GM19397 (cell line): ENCODE results near the gene SETD3.

ENCODE experiments used
- ATAC-seq: cut with Tn5 transposase; IDR thresholded peaks from one replicate; pipeline ENCODE4 v1.9.1; 2021; ENCODE audit warnings: mild to moderate bottlenecking, moderate library complexity; ENCODE audit not compliant: unreplicated experiment

SETD3 gene

DNA sequence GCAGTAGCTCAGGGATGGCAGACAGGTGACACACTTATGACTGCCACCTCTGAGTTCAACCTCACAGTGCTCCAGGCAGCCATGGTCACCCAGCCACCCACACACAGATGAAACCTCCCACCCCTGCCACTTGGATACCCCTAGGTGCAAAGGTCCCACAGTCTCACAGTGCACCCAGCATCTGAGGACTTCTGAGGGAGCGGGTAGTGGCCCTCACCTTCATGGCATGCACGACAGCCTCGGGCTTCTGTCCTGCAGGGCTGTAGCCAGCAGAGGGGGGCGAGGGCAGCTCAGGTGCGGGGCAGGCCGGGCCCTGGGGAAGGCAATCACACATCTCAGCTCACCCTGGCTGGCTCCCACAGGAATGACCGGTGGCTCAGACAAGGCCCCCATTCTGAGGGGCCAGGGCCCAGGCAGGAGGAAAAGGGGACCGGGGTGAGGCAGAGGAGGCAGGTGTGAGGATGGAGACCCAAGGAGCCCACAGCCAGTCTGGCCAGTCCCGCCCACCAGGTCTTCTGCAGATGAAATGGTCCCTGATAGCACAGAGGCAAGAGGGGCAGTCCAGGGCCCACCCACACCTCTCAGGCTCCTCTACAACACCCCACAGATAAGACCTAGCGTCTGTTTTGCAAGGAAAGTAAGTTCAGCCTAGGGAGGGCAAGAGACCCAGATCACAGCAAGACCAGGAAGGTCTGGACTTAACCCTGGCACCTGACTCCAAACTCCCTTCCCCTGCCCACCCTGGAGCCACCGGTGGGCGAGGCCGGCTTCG is 36.4 kb upstream of the SETD3 start:
- ATAC-seq, result no peak

DNA sequence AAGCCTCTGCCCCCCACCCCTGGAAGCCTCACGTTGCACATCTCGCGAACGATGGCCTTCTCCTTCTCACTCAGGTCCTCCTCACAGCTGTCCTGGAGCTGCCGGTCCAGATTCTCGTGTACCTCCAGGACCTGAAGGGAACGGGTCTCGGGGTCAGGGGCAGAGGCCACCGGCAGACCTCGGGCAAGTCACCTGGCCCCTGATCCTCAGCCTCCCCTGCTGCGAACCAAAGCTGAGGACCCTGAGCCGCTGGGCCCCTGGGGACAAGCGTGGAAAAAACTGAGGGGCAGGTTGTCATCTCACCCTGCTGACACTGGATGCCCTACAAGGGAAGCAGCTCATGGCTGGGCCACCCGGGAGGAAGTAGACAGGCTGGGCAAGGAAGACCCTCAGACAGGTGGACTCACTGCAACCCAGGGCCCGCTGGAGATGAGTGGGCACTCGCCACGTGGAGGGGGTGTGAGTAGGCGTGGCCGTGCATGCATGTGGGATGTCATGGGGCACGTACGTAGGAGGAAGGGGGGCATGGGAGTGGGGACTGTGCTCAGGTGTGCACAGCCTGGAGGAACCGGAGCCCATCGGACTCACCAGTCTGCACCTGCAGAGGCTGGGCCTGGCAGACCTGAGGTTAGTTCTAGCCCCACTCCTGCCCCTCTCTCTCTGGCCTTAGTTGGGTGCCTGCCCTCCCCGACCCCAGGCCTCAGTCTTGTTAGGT is 35.7 kb upstream of the SETD3 start:
- ATAC-seq, result no peak

DNA sequence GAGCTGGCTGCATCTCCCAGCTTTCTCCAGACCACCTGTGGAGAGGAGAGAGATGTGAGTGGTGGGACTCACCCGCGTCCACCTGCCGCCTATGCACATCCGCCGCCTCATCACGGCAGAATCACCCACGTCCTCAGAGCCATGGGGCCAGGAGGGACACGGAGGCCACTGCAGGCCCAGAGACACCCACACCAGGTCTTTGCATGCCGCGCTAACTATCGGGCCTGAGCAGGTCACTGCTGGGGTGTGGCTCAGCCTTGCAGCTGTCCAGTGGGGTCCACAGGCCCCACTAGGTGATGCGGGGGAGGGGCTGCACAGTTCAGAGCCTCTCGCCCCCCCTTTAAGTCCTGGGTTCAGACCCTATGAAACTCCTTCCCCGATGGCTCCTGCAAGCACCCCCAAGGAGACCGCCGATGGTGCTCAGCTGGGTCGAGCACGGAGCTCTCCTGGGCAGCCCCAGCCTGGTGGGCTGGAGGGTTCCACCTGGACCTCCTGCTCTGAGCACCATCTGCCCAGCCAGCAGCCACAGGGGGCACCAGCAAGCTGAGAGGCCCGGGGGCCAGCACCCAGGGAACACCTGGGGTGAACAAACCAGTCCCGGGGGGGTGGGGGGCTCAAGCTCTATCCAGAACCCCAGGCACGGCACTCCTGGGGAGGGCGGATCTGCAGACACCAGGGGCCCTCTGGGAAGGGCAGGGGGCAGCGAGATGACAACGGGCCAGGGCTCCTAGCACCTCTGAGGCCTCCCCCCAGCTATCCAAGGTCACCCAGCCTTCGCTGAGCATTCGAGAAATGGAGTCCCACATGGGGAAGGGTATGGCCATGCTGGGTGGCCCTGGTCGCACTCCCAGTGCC is 34.9 kb upstream of the SETD3 start:
- no peak for ATAC-seq

DNA sequence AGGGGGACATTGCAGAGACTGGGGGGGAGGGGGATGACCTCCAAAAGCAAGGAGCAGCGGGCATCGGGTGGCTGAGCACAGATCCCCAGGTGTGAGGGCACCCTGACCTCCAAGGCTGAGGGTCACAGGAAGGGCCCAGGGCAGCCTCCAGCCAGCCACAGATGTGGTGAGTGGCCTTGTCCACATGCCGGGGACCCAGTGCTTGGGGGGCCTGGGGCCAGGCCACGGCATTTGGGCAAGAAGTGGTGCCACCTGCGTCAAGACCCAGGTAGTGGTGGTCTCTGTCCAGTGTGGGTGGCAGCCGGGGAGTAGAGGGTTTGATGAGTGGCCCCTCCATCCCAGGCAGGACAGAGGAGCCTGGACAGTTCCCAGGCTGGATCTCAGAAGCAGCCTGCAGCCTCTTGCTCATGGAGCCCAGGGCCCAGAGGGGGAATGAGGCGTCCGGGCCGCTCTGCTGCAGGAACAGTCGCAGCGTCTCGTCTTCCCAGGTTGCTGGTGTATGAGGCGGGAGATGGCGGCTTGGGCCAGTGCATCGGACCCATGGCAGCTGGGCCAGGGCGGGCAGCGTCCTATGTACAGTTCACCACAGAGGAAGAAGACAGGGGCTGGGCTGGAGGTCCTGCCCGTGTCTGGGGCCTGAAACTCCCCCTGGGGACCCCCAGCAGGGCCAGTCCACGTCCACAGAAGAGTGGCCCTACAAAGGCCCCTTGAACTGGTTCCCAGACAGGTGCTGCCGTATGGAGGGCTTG is 34.1 kb upstream of the SETD3 start:
- ATAC-seq, result no peak

DNA sequence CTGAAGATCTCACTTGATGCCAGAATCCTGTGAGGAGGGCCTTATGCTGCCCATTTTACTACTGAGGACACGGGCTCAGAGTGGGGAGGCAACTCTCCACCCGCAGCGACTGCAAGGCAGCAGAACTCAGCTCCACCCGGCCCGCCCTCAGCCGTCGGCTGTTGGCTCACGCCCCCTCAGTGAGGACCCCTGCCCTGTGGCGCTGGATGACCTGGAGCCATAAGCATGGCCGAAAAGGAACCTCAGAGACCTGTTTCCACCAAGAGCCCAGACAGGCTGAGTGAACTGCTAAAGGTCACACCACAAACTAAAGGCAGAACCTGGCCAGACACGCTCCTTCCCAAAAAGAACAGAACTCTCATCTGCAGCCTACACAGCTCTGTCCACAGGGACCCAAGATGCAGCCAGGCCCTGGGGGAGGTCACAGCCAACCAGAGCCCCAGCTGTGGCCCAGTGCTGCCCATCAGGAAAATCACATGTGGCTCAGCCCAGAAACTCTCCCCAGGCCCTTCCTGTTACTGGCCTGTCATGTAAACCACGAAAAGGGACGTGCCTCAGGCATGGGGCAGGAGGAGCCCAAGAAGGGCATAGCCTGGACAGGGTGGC is 33.4 kb upstream of the SETD3 start:
- ATAC-seq, result no peak

DNA sequence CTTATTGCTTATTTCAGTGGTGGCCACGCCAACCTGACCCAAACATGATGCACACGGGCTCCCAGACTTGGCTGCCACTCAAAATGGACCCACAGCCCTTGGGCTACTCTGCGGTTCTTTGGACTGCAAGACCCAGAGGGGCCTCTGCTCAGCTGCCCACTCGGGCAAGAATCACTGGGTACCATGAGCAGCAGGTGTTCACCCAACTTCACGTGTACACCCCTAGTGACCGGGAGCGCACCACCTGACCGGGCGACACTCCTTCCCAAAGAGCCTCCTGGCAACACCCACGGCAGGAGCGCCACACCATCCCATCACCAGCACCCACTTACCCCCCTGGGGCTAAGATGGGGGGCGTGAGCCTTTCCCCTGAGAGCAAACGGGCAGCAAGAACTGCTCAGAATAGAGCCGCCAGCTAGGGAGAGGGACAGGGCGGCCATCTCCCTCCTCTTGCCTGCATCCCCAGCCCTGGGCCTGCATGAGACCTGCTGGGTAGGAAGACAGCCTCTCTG is 32.6 kb upstream of the SETD3 start:
- ATAC-seq, result no peak

DNA sequence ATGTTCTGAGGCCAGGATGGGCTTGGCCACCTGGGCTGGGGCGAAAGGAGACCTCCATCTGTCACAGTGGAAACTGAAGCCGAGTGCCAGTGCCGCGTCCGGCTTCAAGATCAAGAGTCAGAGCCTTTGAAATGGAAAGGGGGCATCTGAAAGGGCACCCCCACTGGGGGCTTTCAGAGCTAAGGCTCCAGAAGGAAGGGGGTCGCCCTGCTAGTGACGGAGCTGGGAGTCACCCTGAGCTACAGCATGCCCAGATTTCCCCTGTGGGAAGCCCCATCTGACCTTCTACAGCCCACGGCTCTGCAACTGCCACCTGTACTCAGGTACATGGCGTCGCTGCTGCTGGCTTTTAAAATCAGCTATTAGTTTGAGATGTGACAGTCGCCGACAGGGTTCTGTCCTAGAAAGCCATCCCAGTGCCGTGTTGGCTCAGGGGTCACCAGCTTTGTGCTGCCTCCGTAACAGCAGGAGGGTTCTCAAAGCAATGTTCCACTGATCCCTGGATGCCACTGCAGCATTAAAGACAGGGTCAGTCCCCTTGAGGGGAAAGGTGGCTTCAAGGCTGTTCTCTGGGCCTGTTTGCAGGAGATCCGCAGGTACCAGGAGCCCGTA is 32.0 kb upstream of the SETD3 start:
- ATAC-seq, result no peak

DNA sequence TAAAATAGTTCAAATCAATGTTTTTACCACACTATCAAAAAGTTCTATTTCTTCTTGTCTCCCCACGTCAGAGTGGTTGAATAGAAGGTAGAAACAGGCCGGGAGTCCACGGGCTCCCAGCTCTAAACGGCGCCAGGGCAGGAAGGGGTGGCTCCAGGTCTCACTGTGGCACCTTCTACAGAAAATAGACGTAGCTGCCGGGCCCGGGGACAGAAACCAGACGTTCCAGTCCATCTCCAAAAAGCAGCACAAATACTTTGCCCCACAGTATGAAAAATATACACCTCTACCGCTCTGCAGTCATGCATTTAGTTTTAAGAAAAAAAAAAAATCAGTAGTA is 31.4 kb upstream of the SETD3 start:
- no peak for ATAC-seq

DNA sequence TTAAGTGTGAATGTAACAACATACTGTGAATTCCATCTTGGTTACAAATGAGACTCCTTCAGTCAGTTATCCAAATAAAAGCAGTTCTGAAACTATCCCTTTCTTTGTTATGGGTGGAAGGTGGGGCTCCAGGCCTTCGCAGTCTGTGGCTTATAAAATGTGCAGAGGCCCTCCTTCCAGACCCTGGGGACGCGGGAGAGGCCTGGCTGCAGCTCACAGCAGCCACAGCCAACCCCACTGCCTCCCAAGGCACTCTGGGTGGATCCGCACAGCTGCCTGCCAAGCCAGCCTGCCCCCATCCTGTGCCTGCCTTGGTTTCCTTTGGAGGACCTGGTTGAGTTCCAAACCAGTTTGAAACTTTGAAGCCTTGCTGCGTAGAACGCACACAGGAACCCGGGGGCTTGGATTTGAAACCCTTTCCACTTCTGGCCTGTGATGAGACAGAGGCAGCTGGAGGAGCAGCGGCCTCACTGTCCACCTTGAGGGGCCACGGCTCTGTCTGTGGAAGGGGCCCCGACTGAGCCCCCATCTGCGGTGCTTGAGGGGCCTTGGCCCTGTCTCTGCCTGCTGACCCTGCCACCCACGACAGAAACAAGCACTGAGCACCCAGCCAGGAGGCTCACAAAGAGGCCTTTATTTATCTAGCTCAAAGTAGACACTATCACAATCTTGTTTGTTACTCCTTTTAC is 30.9 kb upstream of the SETD3 start:
- no peak for ATAC-seq

DNA sequence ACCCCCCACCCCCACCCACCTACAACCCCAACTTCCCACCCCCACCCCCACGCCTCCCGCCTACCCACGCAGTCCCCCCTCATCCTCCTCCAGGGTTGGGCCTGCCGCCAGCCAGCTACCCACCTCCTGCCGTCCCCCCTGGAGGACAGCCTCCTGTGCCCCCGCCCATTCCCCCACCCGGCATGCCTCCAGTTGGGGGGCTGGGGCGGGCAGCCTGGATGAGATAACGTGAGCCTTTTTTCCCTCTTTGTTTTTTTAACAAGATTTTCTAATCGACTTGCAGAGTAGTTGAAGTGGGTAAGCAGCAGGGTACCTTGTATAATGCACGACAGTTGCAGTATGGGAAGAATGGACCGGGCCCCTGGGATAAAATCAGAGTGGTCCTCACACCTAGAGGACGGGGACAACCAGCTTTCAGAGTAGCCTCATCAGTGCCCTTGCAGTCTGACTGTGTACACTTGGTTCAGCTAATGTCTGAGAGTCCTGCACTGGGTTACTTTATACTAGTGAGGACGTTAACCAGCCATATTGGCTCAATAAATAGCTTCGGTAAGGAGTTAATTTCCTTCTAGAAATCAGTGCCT is 30.0 kb upstream of the SETD3 start:
- no peak for ATAC-seq

DNA sequence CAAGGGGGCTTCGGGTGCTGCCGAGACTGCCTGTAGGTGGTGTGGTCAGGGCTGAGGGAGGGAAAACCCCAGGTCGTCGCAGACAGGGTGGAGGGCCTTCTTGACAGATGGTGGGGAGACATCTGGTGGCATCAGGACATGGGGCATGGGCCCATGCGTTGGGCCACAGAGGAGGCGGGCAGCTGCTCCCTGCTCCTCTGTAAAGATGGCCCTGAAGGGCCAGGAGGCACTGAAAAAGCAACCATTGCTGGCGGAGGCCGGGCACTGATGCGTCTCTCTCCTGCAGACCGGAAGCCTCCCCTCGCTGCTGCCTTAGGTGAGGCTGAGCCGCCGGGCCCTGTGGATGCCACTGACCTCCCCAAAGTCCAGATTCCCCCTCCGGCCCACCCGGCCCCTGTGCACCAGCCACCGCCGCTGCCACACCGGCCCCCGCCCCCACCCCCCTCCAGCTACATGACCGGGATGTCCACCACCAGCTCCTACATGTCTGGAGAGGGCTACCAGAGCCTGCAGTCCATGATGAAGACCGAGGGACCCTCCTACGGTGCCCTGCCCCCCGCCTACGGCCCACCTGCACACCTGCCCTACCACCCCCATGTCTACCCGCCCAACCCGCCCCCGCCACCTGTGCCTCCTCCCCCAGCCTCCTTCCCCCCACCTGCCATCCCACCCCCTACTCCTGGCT is 29.4 kb upstream of the SETD3 start:
- no peak for ATAC-seq

DNA sequence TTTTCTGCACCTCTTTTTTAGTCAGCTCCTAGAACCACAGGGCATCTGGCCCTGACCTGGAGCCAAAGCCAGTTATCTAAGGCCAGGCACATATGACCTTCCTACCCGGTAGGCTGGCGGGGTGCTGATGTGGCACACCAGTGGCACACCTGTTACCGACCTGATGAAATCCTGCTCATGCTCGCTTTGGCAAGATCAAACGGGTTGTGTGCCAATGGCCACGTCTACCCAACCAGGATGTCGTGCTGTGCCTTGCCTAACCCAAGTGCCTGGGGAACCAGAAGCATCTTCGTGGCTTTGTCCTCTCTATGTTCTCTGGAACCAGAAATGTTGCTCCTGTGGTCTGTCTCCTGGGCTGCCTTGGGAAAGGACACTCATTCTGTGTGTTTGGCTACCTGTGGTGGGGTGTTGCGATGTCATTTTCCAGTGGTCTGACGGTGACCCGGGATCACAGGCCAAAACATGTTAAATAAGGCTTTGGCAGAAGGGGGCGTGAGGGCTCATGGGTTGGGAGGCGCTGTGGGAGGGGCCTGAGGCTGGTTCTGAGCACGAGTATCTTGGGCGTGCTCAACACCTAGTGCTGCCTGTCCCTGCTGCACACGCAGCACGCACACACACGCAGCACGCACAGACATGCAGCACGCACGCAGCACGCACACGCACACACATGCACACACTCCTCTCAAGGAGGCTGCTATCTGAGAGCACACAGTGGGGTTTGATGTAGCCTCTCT is 28.4 kb upstream of the SETD3 start:
- ATAC-seq, result no peak

DNA sequence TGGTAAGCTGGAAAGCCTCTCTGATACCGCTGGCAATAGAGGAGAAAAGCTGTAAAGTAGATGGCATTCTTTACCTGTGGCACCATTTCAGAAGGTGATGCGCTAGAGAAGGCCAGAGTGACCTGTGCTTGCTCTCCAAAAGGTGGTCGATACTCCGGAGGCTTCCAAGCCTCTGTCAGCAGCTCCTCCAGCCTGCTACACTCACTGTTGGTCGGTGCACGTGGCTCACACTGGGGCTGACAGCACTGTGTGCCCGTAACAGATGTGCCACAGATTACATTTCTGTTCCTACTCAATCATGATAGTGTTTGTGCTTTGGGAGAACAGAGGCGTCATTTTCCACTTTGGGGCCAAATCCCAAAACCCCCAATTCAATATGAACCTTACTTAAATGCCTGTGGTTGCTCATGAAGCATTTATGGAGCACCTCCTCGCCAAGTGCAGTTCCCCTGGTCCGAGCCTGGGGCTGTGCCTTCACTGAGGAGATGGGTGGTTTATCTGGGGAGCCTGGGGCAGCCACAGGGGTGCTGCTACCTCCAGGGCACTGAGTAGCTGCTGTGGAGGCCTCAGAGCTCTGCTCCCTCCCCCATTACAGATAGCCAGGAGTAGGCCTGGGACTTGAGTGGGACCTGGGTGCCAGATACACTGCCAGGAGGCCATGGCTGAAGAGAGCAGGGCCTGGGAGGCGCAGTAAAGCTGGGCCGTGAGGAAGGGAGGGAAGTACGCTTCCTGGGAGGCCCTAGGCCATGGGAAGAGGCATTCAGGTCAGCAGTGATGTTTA is 27.4 kb upstream of the SETD3 start:
- ATAC-seq, result no peak

DNA sequence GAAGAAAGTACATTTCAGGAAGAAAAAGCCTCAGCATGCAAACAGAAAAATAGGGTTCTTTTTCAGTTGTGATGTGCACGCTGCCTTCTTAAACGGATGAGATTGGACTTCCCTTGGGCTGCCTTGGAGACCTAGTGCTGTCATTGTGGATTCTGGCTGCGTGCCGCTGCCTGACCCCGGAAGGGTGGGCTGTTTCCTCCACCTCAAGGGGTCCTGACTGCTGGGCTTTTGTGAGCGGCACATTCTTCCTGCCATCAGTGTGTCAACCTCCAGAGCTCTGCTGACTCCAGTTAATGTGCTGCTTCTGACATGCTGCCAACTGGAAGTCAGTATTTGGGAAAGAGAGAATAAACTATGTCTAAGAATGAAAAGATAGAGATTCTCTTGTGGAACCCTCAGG is 25.6 kb upstream of the SETD3 start:
- ATAC-seq, result no peak

DNA sequence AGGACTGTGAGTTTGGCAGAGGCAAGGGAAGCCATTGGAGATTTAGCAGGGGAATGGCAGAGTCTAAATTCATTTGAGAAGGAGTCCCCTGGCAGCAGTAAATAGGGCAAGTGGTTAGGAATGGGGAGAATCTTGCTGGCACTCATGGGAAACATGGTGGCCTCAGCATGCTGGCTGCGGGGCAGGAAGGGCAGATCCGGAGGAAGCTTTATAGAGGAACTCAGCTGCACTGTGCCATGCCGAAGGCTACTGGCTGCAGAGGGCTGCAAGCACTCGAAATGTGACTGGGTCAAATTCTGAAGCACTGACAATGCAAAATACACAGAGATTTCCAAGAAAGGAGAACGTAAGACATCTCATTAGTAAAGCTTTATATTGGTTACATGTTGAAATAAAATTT is 24.4 kb upstream of the SETD3 start:
- no peak for ATAC-seq

DNA sequence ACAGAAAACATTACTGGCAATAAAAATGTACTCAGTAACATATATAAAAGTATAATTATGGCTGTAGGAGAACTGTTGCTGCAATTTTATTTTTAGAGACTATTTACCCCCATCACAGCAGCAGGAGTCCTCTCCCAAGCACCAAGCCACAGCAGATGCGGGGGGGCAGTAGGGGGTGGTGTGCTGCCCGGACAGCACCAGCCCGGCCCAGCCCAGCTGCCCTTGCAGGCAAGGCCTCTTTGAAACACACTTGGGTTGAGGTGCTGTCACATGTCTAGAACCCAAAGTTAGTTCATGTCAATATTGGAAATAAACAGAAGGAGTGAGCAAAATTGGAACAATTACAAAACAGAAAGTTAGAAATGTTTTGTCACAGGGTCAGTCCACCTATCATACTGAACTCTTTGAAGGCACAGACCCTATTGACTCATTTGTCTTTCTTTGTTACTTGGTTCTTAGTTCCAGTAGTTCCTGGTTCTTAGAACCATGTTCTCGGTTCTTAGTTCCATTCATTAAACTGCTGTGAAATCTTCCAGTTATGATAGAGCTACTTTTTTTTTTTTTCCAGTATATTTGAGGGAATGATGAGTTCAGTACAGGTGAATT is 23.3 kb upstream of the SETD3 start:
- no peak for ATAC-seq

DNA sequence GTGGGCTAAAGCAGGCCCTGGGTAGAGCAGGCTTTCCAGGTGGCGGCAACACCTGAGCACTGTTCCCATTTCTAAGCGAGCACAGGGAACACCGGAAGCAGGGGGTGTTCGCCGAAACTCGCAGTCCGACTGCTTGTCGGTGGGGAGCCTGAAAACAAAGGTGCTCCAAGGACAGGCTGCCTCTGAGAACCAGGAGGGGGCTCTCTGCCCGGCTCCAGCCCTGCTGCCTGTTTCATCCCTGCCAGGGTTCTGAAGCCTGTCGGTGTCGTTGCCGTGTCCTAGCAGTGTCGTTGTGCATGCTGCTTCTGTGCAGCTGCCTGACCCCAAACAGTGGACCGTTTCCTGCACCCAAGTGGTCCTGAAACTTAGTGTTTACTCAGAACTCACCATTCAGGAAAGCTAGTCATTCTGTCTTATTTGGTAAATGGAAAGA is 22.3 kb upstream of the SETD3 start:
- ATAC-seq, result no peak
